Right cardiac atrium (tissue), 5 donors: ENCODE measurements around the gene USP21. TPM values are rescaled to one million over a fixed set of nuclear protein-coding genes. Genes with fewer than 3 reads are reported as not detected.

Experiments used
- ATAC-seq, 2 donors: fragments of 200-7000 bp; cut with Tn5 transposase; one replicate each; pipeline versions ENCODE4 v1.8.0 to v1.9.1; 2020; ENCODE audit warnings: moderate library complexity in 2 of 2, mild to moderate bottlenecking in 1 of 2
- DNase-seq, 3 donors: peaks; one replicate each; pipeline ENCODE4 v3.0.0-alpha.2; 2020
- H3K27ac ChIP-seq: one replicate; pipeline ENCODE4 v1.5.1; 2013; ENCODE audit warnings: mild to moderate bottlenecking, low read length, control low read depth, moderate library complexity
- H3K27me3 ChIP-seq: one replicate; pipeline ENCODE4 v1.6.1; 2013; ENCODE audit not compliant: control insufficient read depth, insufficient read depth
- H3K4me1 ChIP-seq: one replicate; pipeline ENCODE4 v1.6.1; 2013; ENCODE audit warnings: low read length; ENCODE audit not compliant: control insufficient read depth, insufficient read depth
- H3K4me3 ChIP-seq: one replicate; pipeline ENCODE4 v1.5.1; 2013; ENCODE audit warnings: low read length, control low read depth
- H3K9me3 ChIP-seq: one replicate; pipeline ENCODE4 v1.6.1; 2013; ENCODE audit warnings: low read length; ENCODE audit not compliant: control insufficient read depth
- WGBS: extraction: QIAGEN DNeasy Blood & Tissue Kit; methylation state at CpG from one replicate; pipeline ENCODE4 v1.1.7; 2013; 5-methylcytosine and 5-hydroxymethylcytosine counted together
- intact Hi-C, 4 donors: fragments of 100-400 bp; cut with DNase I; formaldehyde crosslinking; loops; one replicate each; pipeline versions ENCODE4 v1.11.0 to v1.14.0; 2022 to 2023
- polyA plus RNA-seq: library from polyadenylated mRNA; stranded (reverse); fragments of 200-250 nt; gene quantifications from one replicate; pipeline ENCODE4 v1.2.3, GENCODE V29; 2013
- total RNA-seq, 4 donors: library from RNA; stranded (reverse); fragmentation: NEBNext Ultra II Directional; extraction: Animal tissue kit (Norgen Biotek cat#: 25700); gene quantifications; one replicate each; pipeline ENCODE4 v1.2.1, GENCODE V29; 2021
- donor health status: healthy with polysubstance abuse.
- donor health status: DM: no; HTN: yes; CAD: no.
- donor health status: DM: no; HTN: no; CAD: no.
- donor health status: DM: no; HTN: yes; CAD: no; lungs with severe emphysema.
- donor health status: DM: yes; HTN: yes; CAD: no.

USP21 gene
- total and polyA plus RNA-seq, 5 donors, result 14.9 to 25.7 (median 20.2) TPM

DNA sequence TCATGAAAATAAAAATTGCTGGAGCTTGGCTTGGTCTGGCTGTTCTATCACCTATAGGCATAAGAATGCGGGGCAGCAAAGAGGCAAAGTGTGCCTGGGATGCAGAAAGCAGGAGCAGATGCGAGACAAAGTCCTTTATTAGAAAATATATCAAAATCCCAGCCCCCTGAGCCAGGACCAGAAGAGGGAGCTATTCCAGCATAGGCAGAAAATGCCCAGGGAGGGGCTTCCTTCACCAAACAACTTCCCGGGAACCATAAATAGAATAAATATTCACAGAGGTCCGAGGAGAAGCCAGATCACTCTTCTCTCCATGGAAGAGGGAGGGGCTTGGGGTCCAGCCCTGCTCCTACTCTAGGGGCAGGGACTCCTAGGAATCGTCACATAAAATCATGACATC, 11.9 kb downstream of the USP21 start:
- H3K27me3 ChIP-seq, result no peaks in the 10 kb centered on the region
- H3K9me3 ChIP-seq, result no peaks in the 10 kb centered on the region
- H3K4me3 ChIP-seq, result no peak overlapping the region
- no peak overlapping the region for H3K27ac ChIP-seq
- intact Hi-C loops, result no loop called here
- no peak for DNase-seq
- H3K4me1 ChIP-seq, result peaks cover 5% of the 10 kb centered on the region
- no peak for ATAC-seq
- 54% methylated on average over 5 of the region's 5 CpGs for WGBS

DNA sequence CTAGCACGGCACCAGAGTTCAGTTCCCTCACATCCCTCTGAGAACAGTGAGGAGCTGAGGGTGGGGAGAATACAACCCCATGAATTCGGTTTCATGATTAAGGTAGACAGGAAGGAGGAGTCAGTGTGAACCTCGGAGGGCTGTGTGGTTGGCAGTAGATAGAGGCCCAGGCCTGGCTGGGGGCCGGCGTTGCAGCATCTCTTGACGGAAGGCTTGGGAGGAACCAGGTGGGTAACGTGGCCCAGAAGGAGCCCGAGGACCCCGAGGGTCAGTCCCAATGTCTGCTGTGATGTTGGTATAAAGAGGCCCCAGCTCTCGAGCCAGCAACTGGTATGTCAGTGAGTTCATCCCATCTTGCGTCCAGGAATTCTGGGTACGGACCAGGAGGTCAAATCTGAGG, 12.4 kb downstream of the USP21 start:
- 82% methylated on average over 12 of the region's 12 CpGs for WGBS
- intact Hi-C loops, result no loop called here
- no peak for ATAC-seq
- H3K27ac ChIP-seq, result no peak overlapping the region
- H3K4me1 ChIP-seq, result peaks cover 5% of the 10 kb centered on the region
- H3K9me3 ChIP-seq, result no peaks in the 10 kb centered on the region
- no peaks in the 10 kb centered on the region for H3K27me3 ChIP-seq
- H3K4me3 ChIP-seq, result no peak overlapping the region
- DNase-seq, result peak in 1 of 3 donors; percentile 27

DNA sequence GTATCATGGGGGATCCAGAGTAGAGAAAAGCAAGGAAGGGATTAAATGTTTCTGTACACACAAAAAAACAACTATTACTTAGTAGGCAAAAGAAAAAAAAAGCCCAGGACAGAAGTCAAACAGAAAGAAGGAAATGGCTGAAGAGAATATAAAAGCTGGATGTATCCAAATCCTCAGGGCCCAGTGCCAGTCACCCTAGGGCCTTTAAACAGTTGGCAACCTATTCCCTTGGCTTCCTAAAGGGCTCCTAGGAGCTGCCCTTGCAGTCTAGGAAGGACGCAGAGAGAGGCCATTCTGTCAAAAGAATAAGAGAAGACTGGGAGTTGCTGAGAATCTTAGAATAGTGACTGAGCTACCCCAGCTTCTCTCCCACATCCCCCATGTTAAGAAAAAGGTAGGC, 13.0 kb downstream of the USP21 start:
- no peaks in the 10 kb centered on the region for H3K27me3 ChIP-seq
- no peak for ATAC-seq
- DNase-seq, result no peak
- H3K4me1 ChIP-seq, result peaks cover 3% of the 10 kb centered on the region
- intact Hi-C loops, result no loop called here
- H3K27ac ChIP-seq, result no peak overlapping the region
- WGBS, result 66% methylated on average over 1 of the region's 1 CpG
- no peaks in the 10 kb centered on the region for H3K9me3 ChIP-seq
- no peak overlapping the region for H3K4me3 ChIP-seq

DNA sequence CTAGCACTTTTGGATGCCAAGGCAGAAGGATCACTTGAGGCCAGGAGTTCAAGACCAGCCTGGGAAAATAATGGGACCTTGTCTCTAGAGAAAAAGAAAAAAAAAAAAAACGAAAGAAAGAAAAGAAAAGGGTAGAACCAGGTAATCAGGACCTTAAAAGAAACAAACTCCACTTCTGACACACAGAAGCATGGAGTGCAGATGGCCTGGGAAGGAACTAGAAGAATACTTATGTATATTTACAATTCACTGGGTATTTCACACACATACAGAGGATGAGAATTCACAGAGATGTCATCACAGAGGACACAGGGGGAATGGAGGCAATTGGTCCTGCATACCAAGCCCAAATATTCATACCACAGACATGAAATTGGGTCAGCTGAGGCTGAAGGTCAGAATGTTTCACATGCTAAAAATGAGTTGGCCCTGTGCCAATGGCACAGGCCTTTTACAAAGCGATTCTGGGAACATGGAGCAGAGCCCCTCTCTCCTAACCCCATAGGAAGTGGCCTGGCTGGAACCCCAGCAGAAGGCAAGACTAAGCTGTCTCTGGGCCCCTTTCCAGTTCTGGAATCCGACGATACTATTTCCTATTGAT, 13.6 kb downstream of the USP21 start:
- DNase-seq (peak in 2 of 3 donors; percentile 56 to 63), ATAC-seq (no peak)
- 30% methylated on average over 4 of the region's 4 CpGs for WGBS
- intact Hi-C loops, result no loop called here
- peak overlapping the region; percentile 20 for H3K27ac ChIP-seq
- H3K4me1 ChIP-seq, result peaks cover 3% of the 10 kb centered on the region
- no peak overlapping the region for H3K4me3 ChIP-seq
- no peaks in the 10 kb centered on the region for H3K9me3 ChIP-seq
- H3K27me3 ChIP-seq, result no peaks in the 10 kb centered on the region

DNA sequence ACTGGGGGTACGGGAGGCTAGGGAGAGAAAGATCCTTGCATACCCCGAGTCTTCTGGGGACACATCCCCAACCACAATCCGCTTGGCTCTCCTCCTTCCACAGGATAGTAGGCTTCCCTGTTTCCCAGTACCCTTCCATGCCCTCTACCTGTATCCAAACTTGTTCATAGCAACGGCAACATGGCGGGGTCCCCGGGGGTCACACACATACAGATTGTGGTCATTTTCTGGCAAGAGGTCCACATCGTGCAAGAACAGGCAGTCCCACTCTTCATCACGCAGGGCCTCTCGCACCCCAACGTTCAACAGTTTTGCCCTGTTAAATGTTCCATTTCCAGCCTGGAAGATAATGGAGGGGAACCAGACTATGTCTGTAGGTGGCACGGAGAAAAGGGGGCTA, 14.4 kb downstream of the USP21 start:
- Histone ChIP-seq H3K27ac (no peak overlapping the region), H3K4me1 (peaks cover 3% of the 10 kb centered on the region), H3K9me3 (no peaks in the 10 kb centered on the region), H3K27me3 (no peaks in the 10 kb centered on the region), H3K4me3 (no peak overlapping the region)
- WGBS, result 92% methylated on average over 11 of the region's 11 CpGs
- DNase-seq (peak in 2 of 3 donors; percentile 6 to 44), ATAC-seq (no peak)
- intact Hi-C loops, result no loop called here

DNA sequence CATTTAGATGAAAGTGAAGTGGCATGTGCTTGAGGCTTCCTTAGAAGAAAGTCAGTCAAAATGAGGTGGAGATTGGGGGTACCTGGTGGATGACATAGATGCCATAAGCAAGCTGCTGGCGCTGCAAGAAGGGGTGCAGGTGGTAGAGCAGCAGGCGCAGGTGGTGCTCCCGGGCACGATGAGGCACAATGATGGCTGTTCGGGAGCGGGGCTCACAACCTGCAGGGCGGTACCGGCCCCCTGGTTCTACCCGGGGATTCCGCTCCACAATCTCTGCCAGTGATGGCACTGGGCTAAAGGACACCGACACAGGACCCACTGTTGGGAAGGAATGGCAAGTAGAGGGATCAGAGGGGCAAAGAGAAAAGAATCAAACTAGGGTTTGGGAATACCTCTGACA, 15.6 kb downstream of the USP21 start:
- Histone ChIP-seq H3K9me3 (no peaks in the 10 kb centered on the region), H3K4me1 (peaks cover 3% of the 10 kb centered on the region), H3K27ac (no peak overlapping the region), H3K4me3 (no peak overlapping the region), H3K27me3 (no peaks in the 10 kb centered on the region)
- DNase-seq (peak in 2 of 3 donors; percentile 25 to 43), ATAC-seq (no peak)
- WGBS, result 93% methylated on average over 11 of the region's 11 CpGs
- intact Hi-C loops, result no loop called here

DNA sequence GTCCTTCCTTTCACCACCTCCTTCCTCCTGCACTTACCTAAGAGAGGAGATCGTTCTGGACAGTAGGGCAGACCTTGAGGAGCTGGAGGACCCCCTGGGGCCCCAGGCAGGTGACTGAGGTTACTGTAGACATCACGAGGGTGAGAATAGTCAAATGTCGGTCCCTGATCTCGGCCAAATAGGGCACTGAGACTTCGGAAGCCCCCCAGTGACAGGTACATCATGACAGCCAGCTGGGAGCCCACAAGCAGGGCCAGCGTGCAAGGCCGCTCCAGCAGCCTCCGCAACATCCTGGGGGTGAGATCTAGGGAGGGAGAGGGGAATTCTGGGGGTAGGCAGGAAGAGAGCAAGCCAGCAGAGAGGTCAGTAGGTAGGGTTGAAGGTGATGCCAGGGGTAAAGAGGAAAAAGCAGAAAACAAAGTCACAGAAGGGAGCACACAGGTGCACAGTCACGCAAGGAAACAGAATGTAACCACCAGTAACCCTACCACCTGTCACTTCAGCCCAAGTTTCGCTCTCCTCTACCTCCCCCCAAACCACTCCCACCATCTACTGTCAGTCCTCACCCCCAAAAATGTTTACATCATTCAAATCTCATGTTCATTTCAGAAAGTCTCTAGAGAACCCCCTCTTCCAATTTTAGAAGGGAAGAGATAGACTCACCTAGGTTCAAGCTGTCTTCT, 16.6 kb downstream of the USP21 start:
- intact Hi-C loops, result no loop called here
- DNase-seq, result peak in 2 of 3 donors; percentile 9 to 17
- ATAC-seq, result no peak
- Histone ChIP-seq H3K4me1 (peaks cover 3% of the 10 kb centered on the region), H3K4me3 (peak overlapping the region; percentile 54), H3K27ac (no peak overlapping the region), H3K27me3 (no peaks in the 10 kb centered on the region), H3K9me3 (no peaks in the 10 kb centered on the region)
- 88% methylated on average over 10 of the region's 10 CpGs for WGBS

DNA sequence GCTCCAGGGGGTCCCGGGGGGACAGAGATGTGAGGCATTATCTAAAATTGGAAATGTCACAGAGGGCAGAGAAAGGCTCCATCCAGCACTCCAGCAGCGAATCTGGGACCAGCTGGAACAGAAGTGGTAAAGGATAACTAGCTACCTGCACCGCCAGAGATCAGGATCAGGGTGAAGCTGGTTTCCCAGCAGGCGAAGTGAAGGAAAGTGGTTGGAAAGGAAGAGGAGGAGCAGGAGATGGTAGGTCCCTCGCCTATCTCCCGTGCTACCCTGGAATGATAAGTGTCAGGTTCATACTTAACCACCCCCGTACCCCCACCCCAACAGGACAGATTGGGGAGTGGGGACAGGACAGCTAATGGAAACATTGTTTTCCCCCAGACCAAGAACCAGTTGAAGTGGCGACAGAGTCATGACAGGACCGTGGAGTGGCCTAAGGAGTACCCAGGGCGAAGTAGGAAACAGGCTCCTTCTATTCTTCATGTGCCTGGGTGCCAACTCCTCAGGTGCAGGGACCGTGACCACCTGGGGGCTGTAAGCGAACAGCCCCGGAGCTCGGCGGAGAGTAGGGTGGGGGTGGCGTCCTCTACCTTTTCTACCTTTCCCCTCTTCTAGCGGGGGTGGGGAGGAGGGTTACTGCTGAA, 17.3 kb downstream of the USP21 start:
- Histone ChIP-seq H3K9me3 (no peaks in the 10 kb centered on the region), H3K4me1 (peaks cover 3% of the 10 kb centered on the region), H3K27ac (peak overlapping the region; percentile 61), H3K27me3 (no peaks in the 10 kb centered on the region), H3K4me3 (peak overlapping the region; percentile 54)
- DNase-seq (peak in 2 of 3 donors; percentile 8 to 16), ATAC-seq (peak; percentile 5 to 7)
- intact Hi-C loops, result no loop called here
- WGBS, result 16% methylated on average over 17 of the region's 17 CpGs

DNA sequence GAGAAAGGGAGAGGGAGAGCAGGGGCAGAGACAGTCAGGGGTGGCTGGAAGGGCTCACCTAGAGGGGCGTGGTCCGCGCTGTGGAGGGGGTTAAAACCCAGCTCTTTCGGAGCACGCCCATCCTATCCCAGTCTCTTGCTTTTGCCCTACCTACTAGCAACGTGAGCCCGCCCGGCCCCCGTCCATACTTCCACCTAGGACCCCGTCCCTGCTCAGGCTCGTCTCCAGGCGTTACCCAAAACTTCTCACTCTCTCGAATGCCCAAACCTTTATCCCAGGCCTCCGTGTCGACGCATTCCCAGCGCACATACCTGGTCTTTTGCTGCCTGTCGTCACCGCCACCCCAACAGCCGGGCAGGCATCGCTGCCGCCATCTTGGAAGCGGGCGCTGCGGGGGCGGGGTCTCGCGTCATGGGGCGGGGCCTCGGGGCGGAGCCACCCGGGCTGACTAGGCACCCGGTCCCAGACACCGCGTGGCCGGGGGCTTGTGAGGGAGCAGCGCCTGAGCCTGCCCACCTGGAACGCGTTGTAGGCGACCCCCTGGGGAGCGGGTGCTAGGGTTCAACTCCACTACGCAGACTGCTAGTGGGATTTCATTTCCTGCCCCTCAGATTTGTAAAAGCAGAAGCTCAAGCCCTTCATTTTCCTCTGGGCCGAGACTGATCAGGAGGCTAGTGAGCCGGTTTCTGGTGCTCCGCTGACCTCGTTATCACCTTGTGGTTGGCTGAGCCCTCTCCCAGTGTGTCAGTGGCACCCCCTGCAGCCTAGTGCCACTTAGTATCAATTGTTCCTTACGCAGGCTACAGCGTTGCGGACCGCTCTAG, 18.0 kb downstream of the USP21 start, which contains the start of gene B4GALT3:
B4GALT3 (minus strand) TSS at position 396 of the 824 bp plus-strand sequence. CDS start 1,447 bp downstream, outside the sequence.
- DNase-seq (peak; percentile 90 to 97 (median 96)), ATAC-seq (peak; percentile 96)
- Histone ChIP-seq H3K4me3 (peak within 1 kb of the TSS; percentile 54), H3K27me3 (no peaks in the 10 kb centered on the region), H3K4me1 (peaks cover 3% of the 10 kb centered on the region), H3K27ac (peak within 1 kb of the TSS; percentile 61), H3K9me3 (no peaks in the 10 kb centered on the region)
- intact Hi-C loops, result no loop called here
- WGBS, result 4% methylated on average over 50 of the region's 50 CpGs

DNA sequence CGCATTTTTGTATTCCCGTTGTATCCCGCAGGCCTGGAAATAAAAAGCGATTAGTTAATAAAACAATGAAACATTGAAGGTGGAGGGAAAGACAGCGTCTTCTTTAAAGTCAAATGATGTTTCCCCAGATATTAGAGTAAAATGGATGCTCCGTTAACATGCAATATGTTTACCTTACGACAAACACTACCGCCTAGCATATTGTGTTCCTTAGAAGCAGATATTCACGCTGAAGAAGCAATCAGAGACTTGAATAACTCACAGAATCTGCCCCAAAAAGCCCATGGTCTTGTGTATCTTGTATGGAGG, 18.6 kb downstream of the USP21 start:
- intact Hi-C loops, result no loop called here
- no peak for DNase-seq
- no peaks in the 10 kb centered on the region for H3K9me3 ChIP-seq
- 58% methylated on average over 9 of the region's 9 CpGs for WGBS
- H3K27me3 ChIP-seq, result no peaks in the 10 kb centered on the region
- peak overlapping the region; percentile 61 for H3K27ac ChIP-seq
- peaks cover 3% of the 10 kb centered on the region for H3K4me1 ChIP-seq
- H3K4me3 ChIP-seq, result peak overlapping the region; percentile 54
- ATAC-seq, result no peak

DNA sequence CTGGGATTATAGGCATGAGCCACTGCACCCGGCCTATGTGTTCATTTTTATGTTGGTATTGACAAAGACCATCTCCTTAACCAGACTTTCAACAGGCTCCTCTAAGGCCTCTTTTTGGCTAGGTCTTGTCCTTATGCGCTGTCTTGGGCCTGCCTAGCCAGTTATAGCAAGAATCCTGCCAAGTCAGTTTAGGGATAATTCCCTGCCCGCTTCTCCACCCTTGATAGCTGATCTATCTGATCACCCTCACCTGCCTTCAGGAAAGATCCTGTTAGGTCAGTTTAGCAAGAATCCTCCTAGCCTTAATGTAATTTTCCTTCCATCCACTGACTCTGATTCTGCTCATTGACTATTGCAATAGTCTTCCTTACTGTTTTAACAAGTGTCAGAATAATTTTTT, 20.4 kb downstream of the USP21 start:
- DNase-seq (no peak), ATAC-seq (no peak)
- H3K9me3 ChIP-seq, result no peaks in the 10 kb centered on the region
- no peaks in the 10 kb centered on the region for H3K4me1 ChIP-seq
- no peak overlapping the region for H3K4me3 ChIP-seq
- no peaks in the 10 kb centered on the region for H3K27me3 ChIP-seq
- 97% methylated on average over 3 of the region's 3 CpGs for WGBS
- H3K27ac ChIP-seq, result no peak overlapping the region
- intact Hi-C loops, result no loop called here
